Measurements from ENCODE around the gene IL1RAP. TPM values are rescaled to one million over a fixed set of nuclear protein-coding genes. Genes with fewer than 3 reads are reported as not detected.

Gene IL1RAP
- total RNA-seq, 4 donors from 2014 or later = 4.9 to 16.9 (median 10.8) TPM

GRCh38 chr3:190524942-190525341 lies 11.1 kb downstream of the IL1RAP start:
- intact Hi-C loops (cut with DNase I) = no loop called here
- H3K9me3 ChIP-seq = no peaks in the 10 kb centered on the region

GRCh38 chr3:190525634-190526033 lies 11.7 kb downstream of the IL1RAP start:
- Histone ChIP-seq H3K4me3 (replicated peaks in 1 of 3) (no peak overlapping the region), H3K9me3 (no peaks in the 10 kb centered on the region), H3K27me3 (no peaks in the 10 kb centered on the region), H3K27ac (no peak overlapping the region), H3K4me1 (peaks cover 4 to 5% of the 10 kb centered on the region in 2 donors), H3K36me3 (no peaks in the 10 kb centered on the region)
- intact Hi-C loops (cut with DNase I) = no loop called here
- 96 to 98% methylated on average over 2 of the region's 2 CpGs for WGBS, 2 donors
- TF ChIP-seq CTCF (IDR thresholded peaks at IDR 0.05) (no peak), POLR2A (IDR thresholded peaks at IDR 0.05) (no peak)
- DNase-seq = no peak

More at GRCh38 chr3:190524942-190525341, 11.1 kb downstream of the IL1RAP start:
- DNase-seq = no peak
- no peak for TF ChIP-seq CTCF (IDR thresholded peaks at IDR 0.05)
- TF ChIP-seq POLR2A (IDR thresholded peaks at IDR 0.05) = no peak
- no peaks in the 10 kb centered on the region for H3K36me3 ChIP-seq
- no peaks in the 10 kb centered on the region for H3K27me3 ChIP-seq
- peaks cover 4 to 5% of the 10 kb centered on the region in 2 donors for H3K4me1 ChIP-seq
- WGBS, 2 donors = 96 to 97% methylated on average over 1 of the region's 1 CpG
- no peak overlapping the region for H3K4me3 ChIP-seq (replicated peaks in 1 of 3)
- no peak overlapping the region for H3K27ac ChIP-seq

- Histone ChIP-seq H3K9me3 (no peaks in the 10 kb centered on the region), H3K4me1 (peaks cover 4 to 5% of the 10 kb centered on the region in 2 donors), H3K4me3 (replicated peaks in 1 of 3) (no peak overlapping the region), H3K27ac (no peak overlapping the region), H3K27me3 (no peaks in the 10 kb centered on the region), H3K36me3 (no peaks in the 10 kb centered on the region)
- WGBS, 2 donors = 76 to 87% methylated on average over 5 of the region's 5 CpGs
- intact Hi-C loops (cut with DNase I) = no loop called here
- no peak for TF ChIP-seq POLR2A (IDR thresholded peaks at IDR 0.05)
- no peak for TF ChIP-seq CTCF (IDR thresholded peaks at IDR 0.05)
- DNase-seq = peak; percentile 7 to 10
Measured at GRCh38 chr3:190526787-190527762, 13.2 kb downstream of the IL1RAP start.

- Histone ChIP-seq H3K27me3 (no peaks in the 10 kb centered on the region), H3K9me3 (no peaks in the 10 kb centered on the region), H3K36me3 (no peaks in the 10 kb centered on the region), H3K4me3 (replicated peaks in 1 of 3) (no peak overlapping the region), H3K27ac (no peak overlapping the region), H3K4me1 (peaks cover 4 to 5% of the 10 kb centered on the region in 2 donors)
- TF ChIP-seq POLR2A (IDR thresholded peaks at IDR 0.05) (no peak), CTCF (IDR thresholded peaks at IDR 0.05) (no peak)
- intact Hi-C loops (cut with DNase I) = no loop called here
- WGBS, 2 donors = 92 to 97% methylated on average over 3 of the region's 3 CpGs
- no peak for DNase-seq
Measured at GRCh38 chr3:190528706-190529105, 14.8 kb downstream of the IL1RAP start.

GRCh38 chr3:190531406-190531805 lies 17.5 kb downstream of the IL1RAP start:
- WGBS, 2 donors = 94 to 97% methylated on average over 3 of the region's 3 CpGs
- no peak for DNase-seq
- H3K27ac ChIP-seq = no peak overlapping the region
- TF ChIP-seq POLR2A (IDR thresholded peaks at IDR 0.05) (no peak), CTCF (IDR thresholded peaks at IDR 0.05) (no peak)
- intact Hi-C loops (cut with DNase I) = no loop called here
- H3K9me3 ChIP-seq = no peaks in the 10 kb centered on the region
- H3K36me3 ChIP-seq = no peaks in the 10 kb centered on the region
- H3K27me3 ChIP-seq = no peaks in the 10 kb centered on the region
- peaks cover 4 to 5% of the 10 kb centered on the region in 2 donors for H3K4me1 ChIP-seq
- H3K4me3 ChIP-seq (replicated peaks in 1 of 3) = no peak overlapping the region

Measured in thyroid gland (tissue), 4 donors.